NT2/D1 (cell line): Measurements from ENCODE around the gene RASAL2.

Experiments
- DNase-seq: peaks from one replicate; pipeline ENCODE4 v3.0.0-alpha.2; 2011; ENCODE audit warnings: low read depth, low spot score
- H3K27me3 ChIP-seq: 2 replicates; pipeline ENCODE4 v1.6.0; 2011; ENCODE audit warnings: mild to moderate bottlenecking; ENCODE audit not compliant: insufficient read length, insufficient read depth
- H3K36me3 ChIP-seq: 2 replicates; pipeline ENCODE4 v1.6.1; 2011; ENCODE audit warnings: mild to moderate bottlenecking, low read length, mixed read lengths; ENCODE audit not compliant: insufficient read depth, insufficient read length
- H3K4me1 ChIP-seq: 2 replicates; pipeline ENCODE4 v1.5.1; 2011; ENCODE audit not compliant: insufficient read depth, insufficient read length
- H3K4me3 ChIP-seq: 2 replicates; pipeline ENCODE4 v1.5.1; 2011; ENCODE audit warnings: low read depth; ENCODE audit not compliant: insufficient read length
- H3K9ac ChIP-seq: 2 replicates; pipeline ENCODE4 v1.6.0; 2011; ENCODE audit warnings: low read depth; ENCODE audit not compliant: insufficient read length
- H3K9me3 ChIP-seq: 2 replicates; pipeline ENCODE4 v1.5.1; 2011; ENCODE audit warnings: mild to moderate bottlenecking, low read length; ENCODE audit not compliant: insufficient read depth
- SUZ12 ChIP-seq: IDR thresholded peaks from 2 replicates; pipeline ENCODE4 v1.6.1; 2011; ENCODE audit not compliant: insufficient read length, insufficient read depth; ENCODE audit errors: extremely low read depth
- YY1 ChIP-seq: IDR thresholded peaks from 2 replicates; pipeline ENCODE4 v1.6.1; 2011; ENCODE audit not compliant: insufficient read length, insufficient read depth
- ZNF274 ChIP-seq: IDR thresholded peaks from 2 replicates; pipeline ENCODE4 v1.6.1; 2011; ENCODE audit warnings: mild to moderate bottlenecking, low read depth, low read length

Gene RASAL2

DNA sequence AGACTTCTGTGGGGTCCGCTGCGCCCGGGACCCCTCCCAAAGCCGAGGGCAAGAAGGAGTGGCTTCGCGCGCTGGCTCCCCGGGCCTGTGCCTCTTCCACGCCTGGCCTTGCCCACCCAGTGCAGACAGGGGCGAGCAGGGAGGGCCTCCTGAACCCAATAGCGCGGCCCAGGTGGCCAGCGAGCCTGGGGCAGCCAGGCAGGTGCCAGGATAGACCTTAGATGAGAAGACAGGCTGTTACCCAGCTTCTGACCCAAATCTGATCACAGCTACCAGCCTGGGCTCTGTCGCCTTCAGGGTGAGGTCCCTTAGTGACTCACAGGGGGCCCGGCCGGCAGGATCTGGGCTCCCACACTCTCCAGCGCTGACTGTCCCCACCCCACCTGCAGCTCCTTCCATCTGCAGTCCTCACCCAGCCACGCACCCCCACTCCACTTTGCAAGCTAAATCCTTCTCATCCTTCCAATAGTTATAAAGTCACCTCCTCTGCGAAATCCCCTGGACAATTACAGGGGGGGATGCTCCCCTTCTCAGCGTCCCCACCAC is 393.2 kb downstream of the RASAL2 start:
- TF ChIP-seq ZNF274 (no peak), SUZ12 (no peak), YY1 (no peak)
- no peaks in the 10 kb centered on the region for H3K27me3 ChIP-seq
- no peak overlapping the region for H3K9ac ChIP-seq
- no peaks in the 10 kb centered on the region for H3K36me3 ChIP-seq
- H3K9me3 ChIP-seq, result no peaks in the 10 kb centered on the region
- no peak for DNase-seq
- no peak overlapping the region for H3K4me3 ChIP-seq
- no peaks in the 10 kb centered on the region for H3K4me1 ChIP-seq

- no peak for DNase-seq
- H3K27me3 ChIP-seq, result no peaks in the 10 kb centered on the region
Measured at GRCh38 chr1:178488393-178488792, 394.5 kb downstream of the RASAL2 start.

DNA sequence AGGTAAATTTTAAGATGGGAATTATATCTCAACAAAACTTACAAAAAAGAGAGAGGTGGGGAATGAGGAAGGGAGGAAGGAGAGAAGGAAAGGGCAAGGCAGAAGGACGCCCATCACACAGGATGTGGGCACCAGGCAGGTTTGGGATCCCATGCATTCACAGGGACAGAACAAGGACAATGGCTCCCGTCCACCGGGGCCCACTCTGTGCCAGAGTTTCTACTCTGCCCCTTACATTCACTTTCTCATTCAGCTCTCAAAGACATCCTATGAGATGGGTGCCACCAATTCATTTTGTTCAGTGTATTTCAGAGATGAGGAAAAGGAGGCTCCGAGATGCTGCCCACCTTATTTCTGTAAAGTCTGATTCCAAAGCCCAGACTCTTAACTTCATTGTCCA is 395.5 kb downstream of the RASAL2 start:
- Histone ChIP-seq H3K4me1 (no peaks in the 10 kb centered on the region), H3K27me3 (no peaks in the 10 kb centered on the region), H3K4me3 (no peak overlapping the region), H3K36me3 (no peaks in the 10 kb centered on the region), H3K9me3 (no peaks in the 10 kb centered on the region), H3K9ac (no peak overlapping the region)
- TF ChIP-seq YY1 (no peak), ZNF274 (no peak), SUZ12 (no peak)
- DNase-seq, result no peak

More at GRCh38 chr1:178488393-178488792, 394.5 kb downstream of the RASAL2 start:
- Histone ChIP-seq H3K9ac (no peak overlapping the region), H3K4me3 (no peak overlapping the region), H3K9me3 (no peaks in the 10 kb centered on the region), H3K4me1 (no peaks in the 10 kb centered on the region), H3K36me3 (no peaks in the 10 kb centered on the region)
- TF ChIP-seq YY1 (no peak), SUZ12 (no peak), ZNF274 (no peak)

DNA sequence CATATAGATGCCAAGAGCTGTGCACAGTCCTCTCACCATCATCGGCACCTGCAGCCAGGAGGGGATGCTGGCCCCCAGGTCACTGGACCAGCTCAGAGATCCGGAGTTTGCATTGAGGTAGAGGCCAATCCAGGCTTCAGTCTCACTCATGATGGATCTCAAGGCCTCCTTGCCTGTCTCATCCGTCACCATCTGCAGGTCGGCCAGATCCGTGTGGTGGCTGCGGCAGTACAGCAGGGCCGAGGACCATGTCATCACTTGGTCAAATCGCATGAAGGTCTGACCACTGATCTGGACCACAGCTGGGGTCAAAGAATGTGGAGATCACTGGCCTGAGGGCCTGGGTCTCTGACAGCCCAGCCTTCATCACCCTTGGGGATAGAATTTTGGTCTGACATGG is 396.2 kb downstream of the RASAL2 start:
- Histone ChIP-seq H3K4me1 (peaks cover 4% of the 10 kb centered on the region), H3K36me3 (no peaks in the 10 kb centered on the region), H3K9ac (no peak overlapping the region), H3K4me3 (no peak overlapping the region), H3K27me3 (no peaks in the 10 kb centered on the region), H3K9me3 (no peaks in the 10 kb centered on the region)
- TF ChIP-seq ZNF274 (no peak), SUZ12 (no peak), YY1 (no peak)
- DNase-seq, result no peak

DNA sequence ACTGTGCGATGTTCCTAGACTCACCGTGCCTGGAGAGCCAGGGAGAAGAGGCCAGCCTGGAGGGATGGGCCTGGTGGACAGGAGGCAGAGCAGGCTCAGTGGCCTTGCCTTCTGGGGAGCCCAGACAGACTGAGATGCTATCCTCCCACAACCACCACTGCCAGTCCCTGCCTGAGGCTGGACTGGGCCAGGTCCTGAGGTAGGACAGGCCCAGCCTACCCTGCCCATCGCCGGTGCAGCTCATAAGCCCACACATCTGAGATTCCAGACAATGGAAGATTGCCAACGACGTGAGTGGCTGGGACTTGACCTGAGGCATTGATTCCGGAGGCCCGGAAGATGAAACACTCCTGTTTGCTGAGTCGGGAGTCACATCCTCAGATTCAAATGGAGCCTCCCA is 397.1 kb downstream of the RASAL2 start:
- no peak for TF ChIP-seq ZNF274
- no peak for TF ChIP-seq SUZ12
- no peak for TF ChIP-seq YY1
- H3K9ac ChIP-seq, result no peak overlapping the region

GRCh38 chr1:178491721-178492120 is 397.8 kb downstream of the RASAL2 start:
- TF ChIP-seq ZNF274, result no peak
- TF ChIP-seq SUZ12, result no peak
- no peak for TF ChIP-seq YY1
- no peak overlapping the region for H3K9ac ChIP-seq
- peaks cover 4% of the 10 kb centered on the region for H3K4me1 ChIP-seq
- no peaks in the 10 kb centered on the region for H3K9me3 ChIP-seq
- DNase-seq, result no peak
- H3K27me3 ChIP-seq, result no peaks in the 10 kb centered on the region
- H3K36me3 ChIP-seq, result no peaks in the 10 kb centered on the region
- no peak overlapping the region for H3K4me3 ChIP-seq

More for the DNA sequence above, 397.1 kb downstream of the RASAL2 start:
- no peak for DNase-seq
- Histone ChIP-seq H3K4me3 (no peak overlapping the region), H3K9me3 (no peaks in the 10 kb centered on the region), H3K4me1 (peaks cover 4% of the 10 kb centered on the region), H3K27me3 (no peaks in the 10 kb centered on the region), H3K36me3 (no peaks in the 10 kb centered on the region)

GRCh38 chr1:178492341-178492740 is 398.4 kb downstream of the RASAL2 start:
- Histone ChIP-seq H3K4me3 (no peak overlapping the region), H3K9ac (no peak overlapping the region), H3K27me3 (no peaks in the 10 kb centered on the region), H3K36me3 (no peaks in the 10 kb centered on the region), H3K9me3 (no peaks in the 10 kb centered on the region), H3K4me1 (peaks cover 4% of the 10 kb centered on the region)
- no peak for TF ChIP-seq YY1
- TF ChIP-seq SUZ12, result no peak
- TF ChIP-seq ZNF274, result no peak
- no peak for DNase-seq

DNA sequence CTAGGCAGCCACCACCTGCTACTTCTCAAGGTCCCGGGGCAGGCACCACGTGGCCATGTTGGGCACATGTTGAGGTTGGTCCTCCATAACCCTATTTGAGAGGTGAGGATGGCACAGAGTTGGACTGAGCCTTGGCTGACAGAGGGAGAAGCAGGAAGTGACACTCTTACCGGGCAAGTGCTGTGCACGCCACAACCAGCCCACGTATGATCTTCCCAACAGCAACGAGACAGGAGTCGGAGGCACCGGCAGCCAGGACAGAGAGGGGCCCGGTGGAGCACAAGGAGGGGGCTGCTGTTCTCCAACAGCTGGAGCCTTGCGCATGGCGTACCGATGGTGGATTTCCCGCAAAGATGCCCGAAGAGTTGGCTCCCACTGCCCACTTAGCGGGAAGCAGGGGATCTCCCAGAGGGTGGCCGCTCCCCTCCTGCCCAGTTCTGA is 399.4 kb downstream of the RASAL2 start:
- Histone ChIP-seq H3K27me3 (no peaks in the 10 kb centered on the region), H3K4me1 (peaks cover 8% of the 10 kb centered on the region), H3K9me3 (no peaks in the 10 kb centered on the region), H3K9ac (no peak overlapping the region), H3K36me3 (no peaks in the 10 kb centered on the region), H3K4me3 (no peak overlapping the region)
- no peak for TF ChIP-seq YY1
- no peak for TF ChIP-seq ZNF274
- TF ChIP-seq SUZ12, result no peak
- no peak for DNase-seq
